ENCODE data around the gene GSTO2.

Gene GSTO2

DNA sequence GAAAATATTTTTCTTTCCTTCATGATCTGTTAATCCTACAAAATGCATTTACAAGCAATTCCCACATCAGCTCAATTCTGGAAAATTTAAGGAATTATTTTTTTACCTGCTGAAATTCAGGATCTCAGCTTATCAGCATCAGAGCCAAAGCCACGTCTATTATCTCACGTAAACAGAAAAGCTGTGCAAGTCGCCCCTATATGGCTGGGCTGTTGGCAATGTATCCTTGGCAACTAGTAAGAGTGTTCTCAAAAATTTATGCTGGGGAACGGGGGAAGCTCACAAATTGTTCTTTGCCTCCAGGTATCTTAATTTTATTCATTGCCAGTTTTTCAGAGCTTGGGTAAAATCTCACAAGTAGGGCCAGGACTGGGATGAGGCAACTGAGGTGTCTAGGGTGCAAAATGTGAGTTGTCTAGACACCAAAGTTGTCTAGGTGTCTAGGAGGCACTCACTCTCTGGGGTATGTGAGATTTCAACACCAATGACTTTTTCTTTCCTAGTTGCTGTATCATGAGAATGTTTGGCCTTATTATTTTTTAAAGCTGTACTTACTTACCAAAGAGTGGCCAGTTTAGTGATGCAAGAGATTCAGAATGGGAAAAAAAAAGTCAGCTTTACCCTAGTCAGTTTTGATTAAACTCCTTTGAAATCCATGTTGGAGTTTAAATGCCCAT, 5.1 kb downstream of the GSTO2 start:
- TF ChIP-seq CTCF (IDR thresholded peaks at IDR 0.05; ENCODE audit: insufficient read depth, low read length, missing control alignments), result no peak
- no peak for DNase-seq (ENCODE audit: low read depth, low spot score)
- H3K4me3 ChIP-seq (ENCODE audit: low read depth, low read length), result no peak overlapping the region; the same call in 1 of the 2 replicates
- ChIA-PET CTCF (interaction anchor here (0.6 to 12.9 kb wide), 36 partner anchors 8 to 561 kb away, joined by 3 to 557 read pairs (median 6); partner anchors contain the start of genes CFAP58, GSTO1, ITPRIP and SFR1), POLR2A (interaction anchor here (0.8 to 2.3 kb wide), 9 partner anchors 19 to 77 kb away, joined by 3 to 14 read pairs (median 4); partner anchors contain the start of genes GSTO1 and ITPRIP)

DNA sequence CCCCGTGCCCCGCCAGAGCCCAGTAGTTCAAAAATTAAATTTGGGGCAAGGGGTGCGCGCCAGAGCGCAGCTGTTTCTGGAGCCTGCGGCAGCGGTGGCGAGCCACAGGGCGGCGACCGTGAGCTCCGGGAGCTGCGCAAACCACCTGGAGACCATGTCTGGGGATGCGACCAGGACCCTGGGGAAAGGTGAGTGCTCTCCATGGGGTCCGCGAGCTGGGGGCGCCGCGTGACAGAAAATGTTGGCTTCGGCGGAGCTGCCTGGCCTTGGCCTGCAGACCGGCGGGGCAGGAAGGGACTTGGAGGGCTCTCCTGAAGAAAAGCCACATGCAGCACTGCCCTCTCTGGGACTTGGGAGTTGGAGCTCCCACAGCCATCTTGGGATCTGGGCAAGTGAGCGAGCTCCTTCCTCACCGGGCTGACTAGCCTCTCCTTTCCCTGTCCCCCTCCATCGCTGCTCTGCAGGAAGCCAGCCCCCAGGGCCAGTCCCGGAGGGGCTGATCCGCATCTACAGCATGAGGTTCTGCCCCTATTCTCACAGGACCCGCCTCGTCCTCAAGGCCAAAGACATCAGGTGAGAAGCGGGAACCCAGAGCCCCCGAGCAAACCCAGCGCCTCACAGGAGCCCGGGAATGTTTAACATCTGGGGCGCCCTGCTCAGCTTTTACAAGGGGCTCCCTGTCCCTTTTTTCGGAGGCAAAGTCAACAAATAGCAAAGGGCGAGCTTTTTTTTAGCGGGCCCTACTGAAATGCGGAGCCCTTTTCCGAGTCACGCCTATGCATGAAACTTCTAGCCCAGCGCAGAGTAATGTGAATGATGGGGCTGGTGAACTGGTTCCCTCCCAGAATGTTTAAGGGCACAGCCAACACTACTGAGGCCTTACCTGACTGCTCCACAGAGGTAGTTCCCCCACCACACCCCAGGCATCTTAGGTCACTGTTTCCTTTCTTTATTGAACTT, 6.1 kb downstream of the GSTO2 start:
- CTCF ChIA-PET, result interaction anchor here (0.7 to 12.9 kb wide), 33 partner anchors 9 to 389 kb away, joined by 3 to 557 read pairs (median 7); partner anchors contain the start of genes CFAP58, GSTO1, ITPRIP and SFR1
- POLR2A ChIA-PET, result interaction anchor here (1.1 to 2.3 kb wide), 5 partner anchors 18 to 76 kb away, joined by 4 to 14 read pairs (median 4); partner anchors contain the start of genes GSTO1 and ITPRIP
- DNase-seq (ENCODE audit: low read depth, low spot score), result no peak
- peak overlapping the region; percentile 41 for H3K4me3 ChIP-seq (ENCODE audit: low read depth, low read length)
- TF ChIP-seq CTCF (IDR thresholded peaks at IDR 0.05; ENCODE audit: insufficient read depth, low read length, missing control alignments), result peak; percentile 92

GRCh38 chr10:104276192-104276591, 7.2 kb downstream of the GSTO2 start:
- ChIA-PET POLR2A (no interaction called here), CTCF (interaction anchor here (0.9 to 12.9 kb wide), 13 partner anchors 13 to 231 kb away, joined by 3 to 557 read pairs (median 4); partner anchors contain the start of genes CFAP58 and ITPRIP)
- no peak for DNase-seq (ENCODE audit: low read depth, low spot score)
- TF ChIP-seq CTCF (IDR thresholded peaks at IDR 0.05; ENCODE audit: insufficient read depth, low read length, missing control alignments), result no peak
- no peak overlapping the region for H3K4me3 ChIP-seq (ENCODE audit: low read depth, low read length)

- no peak for TF ChIP-seq CTCF (IDR thresholded peaks at IDR 0.05; ENCODE audit: insufficient read depth, low read length, missing control alignments)
- no peak for DNase-seq (ENCODE audit: low read depth, low spot score)
- CTCF ChIA-PET, result interaction anchor here (0.6 to 12.9 kb wide), 6 partner anchors 8 to 390 kb away, joined by 3 to 557 read pairs (median 4); partner anchors contain the start of gene CFAP58
- POLR2A ChIA-PET, result no interaction called here
- H3K4me3 ChIP-seq (ENCODE audit: low read depth, low read length), result no peak overlapping the region
These were observed 8.8 kb downstream of the GSTO2 start for GRCh38 chr10:104277785-104278184.

DNA sequence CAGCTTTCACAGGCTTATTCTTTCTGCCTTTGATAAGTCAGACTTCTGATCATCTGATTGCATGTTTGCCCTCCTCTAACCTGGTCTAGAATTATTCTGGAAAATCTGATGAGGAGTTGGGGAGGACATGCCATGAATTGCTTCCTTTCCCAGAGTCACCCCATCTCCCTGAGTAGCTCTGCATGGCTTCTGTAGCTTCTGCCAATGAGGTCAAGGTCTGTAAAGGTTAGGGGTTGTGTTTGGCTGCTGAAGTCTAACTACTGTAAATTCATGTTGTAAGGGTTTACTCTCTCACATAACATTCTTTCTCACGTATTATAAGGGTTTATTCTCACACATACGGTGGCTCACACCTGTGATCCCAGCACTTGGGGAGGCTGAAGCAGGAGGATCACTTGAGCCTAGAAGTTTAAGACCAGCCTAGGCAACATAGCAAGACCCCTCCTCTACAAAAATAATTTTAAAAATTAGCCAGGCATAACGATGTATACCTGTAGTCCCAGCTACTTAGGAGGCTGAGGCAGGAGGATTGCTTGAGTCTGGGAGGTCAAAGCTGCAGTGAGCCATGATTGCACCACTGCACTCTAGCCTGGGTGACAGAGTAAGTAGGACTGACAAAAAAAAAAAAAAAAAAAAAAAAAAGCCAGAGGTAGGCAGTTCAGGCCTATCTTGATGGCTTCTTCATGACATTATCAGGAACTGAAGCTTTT, 10.7 kb downstream of the GSTO2 start:
- H3K4me3 ChIP-seq (ENCODE audit: low read depth, low read length), result no peak overlapping the region
- CTCF ChIA-PET, result interaction anchor here (0.6 to 12.9 kb wide), 5 partner anchors 10 to 71 kb away, joined by 3 to 557 read pairs (median 7); partner anchors contain the start of genes CFAP58 and ITPRIP
- no peak for DNase-seq (ENCODE audit: low read depth, low spot score)
- POLR2A ChIA-PET, result no interaction called here
- TF ChIP-seq CTCF (IDR thresholded peaks at IDR 0.05; ENCODE audit: insufficient read depth, low read length, missing control alignments), result no peak

Measured in AG04449 (cell line).